A549 (cell line): ENCODE measurements around the gene TRIM47. TPM values are rescaled to one million over a fixed set of nuclear protein-coding genes. Genes with fewer than 3 reads are reported as not detected.

Source experiments
- BHLHE40 ChIP-seq: IDR thresholded peaks from 2 replicates; pipeline ENCODE4 v1.6.1; 2012; ENCODE audit warnings: low read depth, low read length, inconsistent platforms
- CBX2 ChIP-seq: fragments of 200-600 bp; sonication (generic); IDR thresholded peaks from 2 replicates; pipeline ENCODE4 v1.6.1; 2016; ENCODE audit warnings: low read depth, mild to moderate bottlenecking, borderline replicate concordance
- CEBPB ChIP-seq, 2 experiments: fragments of >200 bp in 1 of 2; sonication (Bioruptor Twin) in 1 of 2; formaldehyde crosslinking in 1 of 2; IDR thresholded peaks; 2 replicates each; pipeline ENCODE4 v1.6.1; 2012 to 2016
- CHD2 ChIP-seq: fragments of 150-350 bp; IDR thresholded peaks from 2 replicates; pipeline ENCODE4 v1.6.1; 2014; ENCODE audit warnings: low read length; ENCODE audit not compliant: partially characterized antibody
- CHD4 ChIP-seq: fragments of 200-600 bp; sonication (generic); IDR thresholded peaks from 2 replicates; pipeline ENCODE4 v1.6.1; 2016; ENCODE audit warnings: antibody characterized with exemption, mild to moderate bottlenecking, borderline replicate concordance
- EHF ChIP-seq: fragments of 250-450 bp; sonication (Bioruptor Pico); IDR thresholded peaks from 2 replicates; pipeline ENCODE4 v1.5.0; 2020; ENCODE audit warnings: mild to moderate bottlenecking
- FOSB ChIP-seq: fragments of 250-450 bp; sonication (Bioruptor Pico); IDR thresholded peaks from 2 replicates; pipeline ENCODE4 v1.5.0; 2020; ENCODE audit warnings: mild to moderate bottlenecking, moderate library complexity
- FOSL2 ChIP-seq, 2 experiments: fragments of 450-650 bp in 1 of 2; fragments of >200 bp in 1 of 2; sonication (Bioruptor Twin) in 1 of 2; formaldehyde crosslinking; IDR thresholded peaks; 2 replicates each; pipeline versions ENCODE4 v1.5.0 to v1.6.1; 2016 to 2020; ENCODE audit warnings: mild to moderate bottlenecking in 1 of 2, moderate library complexity in 1 of 2
- FOXS1 ChIP-seq: fragments of 250-450 bp; sonication (Bioruptor Pico); IDR thresholded peaks from 2 replicates; pipeline ENCODE4 v1.5.0; 2020; ENCODE audit warnings: mild to moderate bottlenecking, moderate library complexity
- GATA3 ChIP-seq: IDR thresholded peaks from 2 replicates; pipeline ENCODE4 v1.6.1; 2012; ENCODE audit warnings: borderline replicate concordance
- HDAC2 ChIP-seq: fragments of 200-600 bp; sonication (generic); IDR thresholded peaks from 2 replicates; pipeline ENCODE4 v1.6.1; 2016
- HOXA7 ChIP-seq: fragments of 250-450 bp; sonication (Bioruptor Pico); IDR thresholded peaks from 2 replicates; pipeline ENCODE4 v1.5.0; 2020; ENCODE audit warnings: mild to moderate bottlenecking, moderate library complexity
- HOXB5 ChIP-seq: fragments of 250-450 bp; sonication (Bioruptor Pico); IDR thresholded peaks from 2 replicates; pipeline ENCODE4 v1.5.0; 2020; ENCODE audit warnings: mild to moderate bottlenecking, moderate library complexity
- KDM1A ChIP-seq: fragments of 200-600 bp; sonication (generic); IDR thresholded peaks from 2 replicates; pipeline ENCODE4 v1.6.1; 2016; ENCODE audit warnings: low read depth, mild to moderate bottlenecking
- KDM5A ChIP-seq: fragments of 200-600 bp; sonication (generic); IDR thresholded peaks from 2 replicates; pipeline ENCODE4 v1.6.1; 2016; ENCODE audit warnings: antibody characterized with exemption, mild to moderate bottlenecking
- NFE2L2 ChIP-seq: fragments of 150-350 bp; conservative IDR thresholded peaks from 2 replicates; pipeline ENCODE4 v1.6.1; 2014; ENCODE audit warnings: low read length
- NPAS2 ChIP-seq: fragments of 250-450 bp; sonication (Bioruptor Pico); IDR thresholded peaks from 2 replicates; pipeline ENCODE4 v1.8.0; 2022; ENCODE audit warnings: mild to moderate bottlenecking, moderate library complexity, borderline replicate concordance
- NR3C1 ChIP-seq: fragments of >200 bp; sonication (Bioruptor Twin); formaldehyde crosslinking; IDR thresholded peaks from 3 replicates; pipeline ENCODE4 v1.6.1; 2017
- POLR2A ChIP-seq: IDR thresholded peaks from 2 replicates; pipeline ENCODE4 v1.6.1; 2012; ENCODE audit warnings: mild to moderate bottlenecking, low read length
- POLR2AphosphoS2 ChIP-seq: conservative IDR thresholded peaks from 2 replicates; pipeline ENCODE4 v1.6.1; 2012; ENCODE audit warnings: low read length, improper control_type of control experiment, inconsistent platforms
- RARB ChIP-seq: fragments of 250-450 bp; sonication (Bioruptor Pico); IDR thresholded peaks from 2 replicates; pipeline ENCODE4 v1.8.0; 2021; ENCODE audit warnings: mild to moderate bottlenecking, moderate library complexity
- RNF2 ChIP-seq: fragments of 200-600 bp; sonication (generic); IDR thresholded peaks from 2 replicates; pipeline ENCODE4 v1.6.1; 2016; ENCODE audit warnings: low read depth, mild to moderate bottlenecking, antibody characterized with exemption, moderate library complexity, borderline replicate concordance
- TFCP2L1 ChIP-seq: fragments of 250-450 bp; sonication (Bioruptor Pico); IDR thresholded peaks from 2 replicates; pipeline ENCODE4 v1.5.0; 2021; ENCODE audit warnings: mild to moderate bottlenecking
- ZSCAN20 ChIP-seq: fragments of 250-450 bp; sonication (Bioruptor Pico); IDR thresholded peaks from 2 replicates; pipeline ENCODE4 v1.8.0; 2022; ENCODE audit warnings: mild to moderate bottlenecking, moderate library complexity
- polyA plus RNA-seq, 4 experiments: library from polyadenylated mRNA; depleted of rRNA in 3 of 4; stranded (reverse); fragments of >200 nt; fragmentation: RNase III in 1 of 4; extraction: RNeasy Plus Mini Kit Qiagen cat#74134 plus additional on column Dnase treatment in 1 of 4; gene quantifications; 2 replicates in 3 of 4; 3 replicates in 1 of 4; pipeline ENCODE4 v1.2.3, GENCODE V29; 2011 to 2017
- TF ChIP-seq, protein P1 (sequence below): fragments of 200-600 bp; sonication (generic); IDR thresholded peaks from 2 replicates; pipeline ENCODE4 v1.6.1; 2016; ENCODE audit warnings: antibody characterized with exemption, mild to moderate bottlenecking, moderate library complexity
- TF ChIP-seq, protein P2 (sequence below): fragments of 250-450 bp; sonication (Bioruptor Pico); IDR thresholded peaks from 2 replicates; pipeline ENCODE4 v1.5.0; 2021; ENCODE audit warnings: mild to moderate bottlenecking, moderate library complexity, borderline replicate concordance
- TF ChIP-seq, protein P3 (sequence below): IDR thresholded peaks from 2 replicates; pipeline ENCODE4 v1.6.1; 2012
- TF ChIP-seq, protein P4 (sequence below): fragments of >200 bp; sonication (Bioruptor Twin); formaldehyde crosslinking; IDR thresholded peaks from 3 replicates; pipeline ENCODE4 v1.5.1; 2016
- TF ChIP-seq, protein P5 (sequence below): fragments of 250-450 bp; sonication (Bioruptor Pico); IDR thresholded peaks from 2 replicates; pipeline ENCODE4 v1.5.0; 2020; ENCODE audit warnings: low read depth, mild to moderate bottlenecking, moderate library complexity
- TF ChIP-seq, protein P6 (sequence below): IDR thresholded peaks from 2 replicates; pipeline ENCODE4 v1.6.1; 2012
- TF ChIP-seq, protein P7 (sequence below): fragments of >200 bp; sonication (Bioruptor Twin); formaldehyde crosslinking; IDR thresholded peaks from 3 replicates; pipeline ENCODE4 v1.6.1; 2016

The TRIM47 gene
- polyA plus RNA-seq, 2 of the 4 experiments (the other 2 are of a cell fraction): 19.6 to 46.6 TPM

DNA sequence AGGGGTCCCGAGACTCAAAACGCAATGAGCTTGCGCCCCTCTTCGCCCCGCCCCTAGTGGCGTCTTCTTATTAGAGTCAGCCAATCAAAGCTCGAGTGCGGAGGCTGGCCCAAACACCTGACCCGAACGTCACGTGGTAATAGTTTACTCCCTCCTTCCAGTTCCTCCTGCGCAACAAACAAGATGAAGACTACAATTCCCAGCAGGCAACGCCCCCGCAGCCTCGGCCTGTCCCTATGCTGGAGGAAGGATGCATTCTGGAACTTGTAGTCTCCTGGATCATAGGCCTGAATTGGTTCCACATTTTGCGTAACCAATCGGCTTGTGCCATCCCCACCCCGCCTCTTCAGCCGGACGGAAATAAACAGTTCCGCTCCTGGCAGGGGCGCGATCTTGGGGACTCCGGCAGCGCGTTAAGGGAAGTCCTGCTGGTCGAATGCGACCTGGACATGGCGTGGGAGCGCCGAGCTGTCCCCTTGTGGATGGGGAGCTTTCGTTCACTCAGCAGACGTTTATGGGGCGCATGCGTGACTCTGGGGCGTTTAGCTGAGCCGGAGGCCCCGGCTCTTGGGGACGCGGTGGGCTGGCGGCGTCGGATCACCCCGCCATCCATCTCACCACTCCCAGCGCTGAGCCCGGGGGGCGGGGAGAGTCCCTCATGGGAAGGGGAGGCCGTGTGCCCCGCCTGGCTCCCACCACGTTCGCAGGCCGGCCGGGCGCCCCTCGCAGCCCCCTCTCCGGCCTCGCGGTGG lies 22.9 kb downstream of the TRIM47 start, which contains the start of gene WBP2 (continued):
- TF ChIP-seq, protein P1, sequence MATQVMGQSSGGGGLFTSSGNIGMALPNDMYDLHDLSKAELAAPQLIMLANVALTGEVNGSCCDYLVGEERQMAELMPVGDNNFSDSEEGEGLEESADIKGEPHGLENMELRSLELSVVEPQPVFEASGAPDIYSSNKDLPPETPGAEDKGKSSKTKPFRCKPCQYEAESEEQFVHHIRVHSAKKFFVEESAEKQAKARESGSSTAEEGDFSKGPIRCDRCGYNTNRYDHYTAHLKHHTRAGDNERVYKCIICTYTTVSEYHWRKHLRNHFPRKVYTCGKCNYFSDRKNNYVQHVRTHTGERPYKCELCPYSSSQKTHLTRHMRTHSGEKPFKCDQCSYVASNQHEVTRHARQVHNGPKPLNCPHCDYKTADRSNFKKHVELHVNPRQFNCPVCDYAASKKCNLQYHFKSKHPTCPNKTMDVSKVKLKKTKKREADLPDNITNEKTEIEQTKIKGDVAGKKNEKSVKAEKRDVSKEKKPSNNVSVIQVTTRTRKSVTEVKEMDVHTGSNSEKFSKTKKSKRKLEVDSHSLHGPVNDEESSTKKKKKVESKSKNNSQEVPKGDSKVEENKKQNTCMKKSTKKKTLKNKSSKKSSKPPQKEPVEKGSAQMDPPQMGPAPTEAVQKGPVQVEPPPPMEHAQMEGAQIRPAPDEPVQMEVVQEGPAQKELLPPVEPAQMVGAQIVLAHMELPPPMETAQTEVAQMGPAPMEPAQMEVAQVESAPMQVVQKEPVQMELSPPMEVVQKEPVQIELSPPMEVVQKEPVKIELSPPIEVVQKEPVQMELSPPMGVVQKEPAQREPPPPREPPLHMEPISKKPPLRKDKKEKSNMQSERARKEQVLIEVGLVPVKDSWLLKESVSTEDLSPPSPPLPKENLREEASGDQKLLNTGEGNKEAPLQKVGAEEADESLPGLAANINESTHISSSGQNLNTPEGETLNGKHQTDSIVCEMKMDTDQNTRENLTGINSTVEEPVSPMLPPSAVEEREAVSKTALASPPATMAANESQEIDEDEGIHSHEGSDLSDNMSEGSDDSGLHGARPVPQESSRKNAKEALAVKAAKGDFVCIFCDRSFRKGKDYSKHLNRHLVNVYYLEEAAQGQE: no peak
- TF ChIP-seq TFCP2L1 (CRISPR knock-in tag) (no peak), FOSB (CRISPR knock-in tag) (no peak), CEBPB (IDR thresholded peaks at IDR 0.05) (peak in 1 of 2 experiments; percentile 65; a peak in 2 of 4 replicates), HOXA7 (CRISPR knock-in tag) (no peak), NFE2L2 (no peak), BHLHE40 (no peak), NPAS2 (CRISPR knock-in tag) (no peak; the same call in 1 of the 2 replicates), KDM5A (peak; percentile 91), CBX2 (no peak), HDAC2 (no peak), HOXB5 (CRISPR knock-in tag) (no peak), GATA3 (0 out of 2 replicates have a peak, but pooled peaks have one; percentile 10), FOXS1 (CRISPR knock-in tag) (no peak), CHD4 (no peak), FOSL2 (IDR thresholded peaks at IDR 0.05) (no peak), FOSL2 (CRISPR knock-in tag; IDR thresholded peaks at IDR 0.05) (no peak), POLR2A (peak; percentile 95), KDM1A (no peak), POLR2AphosphoS2 (no peak), NR3C1 (no peak), CHD2 (no peak), EHF (no peak), RARB (no peak), RNF2 (no peak), ZSCAN20 (CRISPR knock-in tag) (no peak)
- TF ChIP-seq, protein P2, sequence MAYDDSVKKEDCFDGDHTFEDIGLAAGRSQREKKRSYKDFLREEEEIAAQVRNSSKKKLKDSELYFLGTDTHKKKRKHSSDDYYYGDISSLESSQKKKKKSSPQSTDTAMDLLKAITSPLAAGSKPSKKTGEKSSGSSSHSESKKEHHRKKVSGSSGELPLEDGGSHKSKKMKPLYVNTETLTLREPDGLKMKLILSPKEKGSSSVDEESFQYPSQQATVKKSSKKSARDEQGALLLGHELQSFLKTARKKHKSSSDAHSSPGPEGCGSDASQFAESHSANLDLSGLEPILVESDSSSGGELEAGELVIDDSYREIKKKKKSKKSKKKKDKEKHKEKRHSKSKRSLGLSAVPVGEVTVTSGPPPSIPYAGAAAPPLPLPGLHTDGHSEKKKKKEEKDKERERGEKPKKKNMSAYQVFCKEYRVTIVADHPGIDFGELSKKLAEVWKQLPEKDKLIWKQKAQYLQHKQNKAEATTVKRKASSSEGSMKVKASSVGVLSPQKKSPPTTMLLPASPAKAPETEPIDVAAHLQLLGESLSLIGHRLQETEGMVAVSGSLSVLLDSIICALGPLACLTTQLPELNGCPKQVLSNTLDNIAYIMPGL: no peak; the same call in 1 of the 2 replicates
- TF ChIP-seq, protein P3, sequence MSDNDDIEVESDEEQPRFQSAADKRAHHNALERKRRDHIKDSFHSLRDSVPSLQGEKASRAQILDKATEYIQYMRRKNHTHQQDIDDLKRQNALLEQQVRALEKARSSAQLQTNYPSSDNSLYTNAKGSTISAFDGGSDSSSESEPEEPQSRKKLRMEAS: peak; percentile 39; the same call in 1 of the 2 replicates
- TF ChIP-seq, protein P4, sequence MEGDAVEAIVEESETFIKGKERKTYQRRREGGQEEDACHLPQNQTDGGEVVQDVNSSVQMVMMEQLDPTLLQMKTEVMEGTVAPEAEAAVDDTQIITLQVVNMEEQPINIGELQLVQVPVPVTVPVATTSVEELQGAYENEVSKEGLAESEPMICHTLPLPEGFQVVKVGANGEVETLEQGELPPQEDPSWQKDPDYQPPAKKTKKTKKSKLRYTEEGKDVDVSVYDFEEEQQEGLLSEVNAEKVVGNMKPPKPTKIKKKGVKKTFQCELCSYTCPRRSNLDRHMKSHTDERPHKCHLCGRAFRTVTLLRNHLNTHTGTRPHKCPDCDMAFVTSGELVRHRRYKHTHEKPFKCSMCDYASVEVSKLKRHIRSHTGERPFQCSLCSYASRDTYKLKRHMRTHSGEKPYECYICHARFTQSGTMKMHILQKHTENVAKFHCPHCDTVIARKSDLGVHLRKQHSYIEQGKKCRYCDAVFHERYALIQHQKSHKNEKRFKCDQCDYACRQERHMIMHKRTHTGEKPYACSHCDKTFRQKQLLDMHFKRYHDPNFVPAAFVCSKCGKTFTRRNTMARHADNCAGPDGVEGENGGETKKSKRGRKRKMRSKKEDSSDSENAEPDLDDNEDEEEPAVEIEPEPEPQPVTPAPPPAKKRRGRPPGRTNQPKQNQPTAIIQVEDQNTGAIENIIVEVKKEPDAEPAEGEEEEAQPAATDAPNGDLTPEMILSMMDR: peak; percentile 63; the same call in 2 of the 3 replicates
- TF ChIP-seq, protein P5, sequence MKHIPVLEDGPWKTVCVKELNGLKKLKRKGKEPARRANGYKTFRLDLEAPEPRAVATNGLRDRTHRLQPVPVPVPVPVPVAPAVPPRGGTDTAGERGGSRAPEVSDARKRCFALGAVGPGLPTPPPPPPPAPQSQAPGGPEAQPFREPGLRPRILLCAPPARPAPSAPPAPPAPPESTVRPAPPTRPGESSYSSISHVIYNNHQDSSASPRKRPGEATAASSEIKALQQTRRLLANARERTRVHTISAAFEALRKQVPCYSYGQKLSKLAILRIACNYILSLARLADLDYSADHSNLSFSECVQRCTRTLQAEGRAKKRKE (CRISPR knock-in tag): no peak
- TF ChIP-seq, protein P6, sequence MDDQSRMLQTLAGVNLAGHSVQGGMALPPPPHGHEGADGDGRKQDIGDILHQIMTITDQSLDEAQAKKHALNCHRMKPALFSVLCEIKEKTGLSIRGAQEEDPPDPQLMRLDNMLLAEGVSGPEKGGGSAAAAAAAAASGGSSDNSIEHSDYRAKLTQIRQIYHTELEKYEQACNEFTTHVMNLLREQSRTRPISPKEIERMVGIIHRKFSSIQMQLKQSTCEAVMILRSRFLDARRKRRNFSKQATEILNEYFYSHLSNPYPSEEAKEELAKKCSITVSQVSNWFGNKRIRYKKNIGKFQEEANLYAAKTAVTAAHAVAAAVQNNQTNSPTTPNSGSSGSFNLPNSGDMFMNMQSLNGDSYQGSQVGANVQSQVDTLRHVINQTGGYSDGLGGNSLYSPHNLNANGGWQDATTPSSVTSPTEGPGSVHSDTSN: no peak; the same call in 1 of the 2 replicates
- TF ChIP-seq, protein P7, sequence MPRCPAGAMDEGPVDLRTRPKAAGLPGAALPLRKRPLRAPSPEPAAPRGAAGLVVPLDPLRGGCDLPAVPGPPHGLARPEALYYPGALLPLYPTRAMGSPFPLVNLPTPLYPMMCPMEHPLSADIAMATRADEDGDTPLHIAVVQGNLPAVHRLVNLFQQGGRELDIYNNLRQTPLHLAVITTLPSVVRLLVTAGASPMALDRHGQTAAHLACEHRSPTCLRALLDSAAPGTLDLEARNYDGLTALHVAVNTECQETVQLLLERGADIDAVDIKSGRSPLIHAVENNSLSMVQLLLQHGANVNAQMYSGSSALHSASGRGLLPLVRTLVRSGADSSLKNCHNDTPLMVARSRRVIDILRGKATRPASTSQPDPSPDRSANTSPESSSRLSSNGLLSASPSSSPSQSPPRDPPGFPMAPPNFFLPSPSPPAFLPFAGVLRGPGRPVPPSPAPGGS: peak; percentile 93; the same call in 2 of the 3 replicates
